ENCODE measurements around the gene RPAP3.

RPAP3 gene, protein sequence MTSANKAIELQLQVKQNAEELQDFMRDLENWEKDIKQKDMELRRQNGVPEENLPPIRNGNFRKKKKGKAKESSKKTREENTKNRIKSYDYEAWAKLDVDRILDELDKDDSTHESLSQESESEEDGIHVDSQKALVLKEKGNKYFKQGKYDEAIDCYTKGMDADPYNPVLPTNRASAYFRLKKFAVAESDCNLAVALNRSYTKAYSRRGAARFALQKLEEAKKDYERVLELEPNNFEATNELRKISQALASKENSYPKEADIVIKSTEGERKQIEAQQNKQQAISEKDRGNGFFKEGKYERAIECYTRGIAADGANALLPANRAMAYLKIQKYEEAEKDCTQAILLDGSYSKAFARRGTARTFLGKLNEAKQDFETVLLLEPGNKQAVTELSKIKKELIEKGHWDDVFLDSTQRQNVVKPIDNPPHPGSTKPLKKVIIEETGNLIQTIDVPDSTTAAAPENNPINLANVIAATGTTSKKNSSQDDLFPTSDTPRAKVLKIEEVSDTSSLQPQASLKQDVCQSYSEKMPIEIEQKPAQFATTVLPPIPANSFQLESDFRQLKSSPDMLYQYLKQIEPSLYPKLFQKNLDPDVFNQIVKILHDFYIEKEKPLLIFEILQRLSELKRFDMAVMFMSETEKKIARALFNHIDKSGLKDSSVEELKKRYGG

GRCh38 chr12:47705566-47706425 lies at the start of gene RPAP3:
Gene RPAP3, minus strand, starts transcription at chr12:47706030. Its CDS starts 3,190 bp downstream, at chr12:47702840.
- FAIRE-seq (peak; percentile 54), DNase-seq (ENCODE audit: low spot score) (peak; percentile 74)

GRCh38 chr12:47754881-47755280 lies 49.1 kb upstream of the RPAP3 start:
- FAIRE-seq, result no peak
- no peak for DNase-seq (ENCODE audit: low spot score)

GRCh38 chr12:47754126-47754525 lies 48.3 kb upstream of the RPAP3 start:
- FAIRE-seq, result no peak
- no peak for DNase-seq (ENCODE audit: low spot score)

- FAIRE-seq (no peak), DNase-seq (ENCODE audit: low spot score) (no peak)
Observed at GRCh38 chr12:47753021-47754001, 47.5 kb upstream of the RPAP3 start.

- no peak for FAIRE-seq
- DNase-seq (ENCODE audit: low spot score), result no peak
Observed at GRCh38 chr12:47752552-47752951, 46.7 kb upstream of the RPAP3 start.

DNA sequence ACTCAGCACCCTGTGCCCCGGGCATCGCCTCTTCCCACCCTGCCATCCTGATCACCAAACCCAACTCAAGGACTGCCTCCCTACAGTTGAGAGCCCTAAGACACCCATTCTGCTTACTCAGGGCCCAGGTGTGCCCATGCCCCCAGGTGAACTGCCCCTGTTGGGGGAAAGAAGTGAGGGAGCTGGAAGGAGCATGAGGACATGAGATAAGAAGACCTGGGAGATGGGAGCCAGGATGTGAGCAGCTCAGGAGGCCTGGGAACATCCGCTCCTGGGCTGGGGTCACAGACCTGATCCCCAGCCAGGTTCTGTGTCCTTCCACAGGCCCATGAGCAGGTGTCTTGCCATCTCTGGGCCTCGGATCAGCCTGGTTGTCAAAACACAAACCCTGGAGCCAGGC lies 46.3 kb upstream of the RPAP3 start:
- DNase-seq (ENCODE audit: low spot score) (no peak), FAIRE-seq (no peak)

DNA sequence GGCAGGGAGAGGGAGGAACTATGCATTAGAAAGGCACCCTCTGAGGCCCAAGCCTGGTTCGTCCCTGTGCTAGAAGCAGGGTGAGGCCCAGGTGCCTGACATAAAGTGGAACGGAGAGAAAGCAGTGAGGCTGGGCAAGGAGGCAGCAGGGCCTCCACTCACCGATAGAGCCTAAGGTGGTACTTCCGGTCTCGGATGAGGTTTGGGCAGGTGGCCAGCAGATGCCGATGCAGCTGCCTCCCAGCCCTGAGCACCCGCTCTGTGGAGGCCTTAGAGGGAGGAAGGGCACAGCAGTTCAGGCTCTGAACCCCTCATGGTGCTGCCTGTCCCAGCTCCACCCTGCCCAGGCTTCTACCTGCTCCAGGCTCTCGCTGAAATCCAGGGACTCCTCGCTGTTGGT lies 45.7 kb upstream of the RPAP3 start:
- FAIRE-seq, result no peak
- DNase-seq (ENCODE audit: low spot score), result no peak

GRCh38 chr12:47750916-47751470 lies 45.2 kb upstream of the RPAP3 start:
- FAIRE-seq (no peak), DNase-seq (ENCODE audit: low spot score) (no peak)

GRCh38 chr12:47750229-47750798 lies 44.5 kb upstream of the RPAP3 start:
- FAIRE-seq (no peak), DNase-seq (ENCODE audit: low spot score) (no peak)

- no peak for DNase-seq (ENCODE audit: low spot score)
Observed at GRCh38 chr12:47748899-47749298, 43.1 kb upstream of the RPAP3 start.

GRCh38 chr12:47748507-47748828 lies 42.6 kb upstream of the RPAP3 start:
- no peak for FAIRE-seq
- no peak for DNase-seq (ENCODE audit: low spot score)

More at GRCh38 chr12:47748899-47749298, 43.1 kb upstream of the RPAP3 start:
- FAIRE-seq, result no peak

DNA sequence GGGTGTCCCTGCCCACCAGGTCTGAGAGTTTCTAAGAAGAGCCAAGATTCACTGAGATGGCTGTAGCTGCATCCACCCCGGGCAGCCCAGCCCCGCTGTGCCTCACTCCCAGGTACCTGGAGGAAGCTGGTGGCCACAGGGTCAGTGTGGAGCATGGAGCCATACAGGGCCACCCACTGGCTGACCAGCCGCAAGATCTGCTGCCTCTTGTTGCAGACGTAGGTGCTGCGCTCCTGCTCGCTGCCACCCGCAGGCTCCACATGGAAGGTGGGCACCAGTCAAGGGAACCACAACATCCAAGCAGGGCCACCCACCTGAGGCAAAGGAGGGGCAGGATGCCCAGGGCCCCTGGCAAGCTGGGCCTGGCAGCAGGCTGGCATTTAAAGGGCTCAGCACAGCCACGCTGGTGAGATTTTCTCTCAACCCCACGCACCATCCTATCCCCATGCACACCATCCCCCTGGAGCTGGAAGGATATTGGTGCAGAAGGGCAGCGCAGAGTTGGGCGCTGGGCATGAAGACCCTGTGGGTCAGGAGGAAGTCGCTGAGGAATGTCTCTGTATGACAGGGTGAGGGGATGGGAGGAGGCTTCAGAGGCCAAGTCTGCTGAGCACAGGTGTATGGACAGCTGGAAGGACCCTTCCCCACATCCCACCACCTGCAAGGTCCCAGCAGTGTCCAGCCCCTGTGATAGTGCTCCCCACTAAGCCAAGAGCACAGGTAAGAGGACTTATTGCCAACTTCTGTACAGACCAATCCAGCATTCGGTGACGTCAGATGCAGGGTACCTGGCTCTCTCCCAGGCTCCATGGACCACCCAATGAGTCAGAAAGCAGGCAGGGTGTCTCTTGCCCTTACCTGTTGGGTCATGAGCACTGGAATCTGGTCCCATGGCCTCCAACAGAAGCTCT lies 42.0 kb upstream of the RPAP3 start:
- no peak for FAIRE-seq

GRCh38 chr12:47747126-47747525 lies 41.3 kb upstream of the RPAP3 start:
- FAIRE-seq, result no peak

More for the DNA sequence above, 42.0 kb upstream of the RPAP3 start:
- no peak for DNase-seq (ENCODE audit: low spot score)

DNA sequence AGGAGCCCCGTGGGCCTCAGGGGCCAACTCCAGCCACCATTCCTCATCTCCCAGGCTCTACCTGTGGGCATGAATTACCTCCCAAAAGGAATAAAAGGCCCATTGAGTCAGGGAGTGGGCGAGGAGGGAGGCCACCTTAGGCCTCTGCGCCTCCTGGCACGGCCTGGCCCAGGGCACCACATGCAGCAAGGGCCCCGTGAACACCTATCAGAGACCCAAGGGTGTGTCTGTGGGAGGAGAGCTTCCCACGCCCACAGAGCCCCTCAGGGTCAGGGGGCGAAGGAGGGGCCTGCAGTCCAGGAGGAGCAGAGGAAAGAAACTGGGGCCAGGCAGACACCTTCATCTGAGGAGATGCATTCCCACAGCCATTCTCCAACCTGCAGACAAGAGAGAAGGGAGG lies 40.7 kb upstream of the RPAP3 start:
- DNase-seq (ENCODE audit: low spot score) (no peak), FAIRE-seq (no peak)

More at GRCh38 chr12:47747126-47747525, 41.3 kb upstream of the RPAP3 start:
- no peak for DNase-seq (ENCODE audit: low spot score)

DNA sequence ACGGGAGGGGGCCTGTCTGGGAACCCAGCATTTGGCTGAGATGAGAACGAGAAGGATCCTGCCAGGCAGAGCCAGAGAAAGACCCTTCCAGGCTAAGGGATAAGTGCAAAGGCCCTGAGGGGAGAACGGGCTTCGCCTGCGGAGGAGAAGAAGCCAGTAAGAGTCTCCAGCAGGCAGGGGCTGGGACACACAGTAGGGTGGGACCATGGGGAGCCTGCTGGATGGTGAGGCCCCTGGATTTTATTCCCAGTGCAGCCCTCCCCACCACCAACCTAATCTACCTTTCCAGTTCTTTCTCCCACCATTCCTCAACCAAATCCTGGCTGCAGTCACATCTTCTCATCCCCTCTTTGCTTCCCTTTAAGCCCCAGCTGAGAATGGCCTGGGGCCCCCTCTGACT lies 40.2 kb upstream of the RPAP3 start:
- FAIRE-seq, result no peak

GRCh38 chr12:47745485-47746041 lies 39.7 kb upstream of the RPAP3 start:
- DNase-seq (ENCODE audit: low spot score) (no peak), FAIRE-seq (no peak)

More for the DNA sequence above, 40.2 kb upstream of the RPAP3 start:
- DNase-seq (ENCODE audit: low spot score), result no peak

DNA sequence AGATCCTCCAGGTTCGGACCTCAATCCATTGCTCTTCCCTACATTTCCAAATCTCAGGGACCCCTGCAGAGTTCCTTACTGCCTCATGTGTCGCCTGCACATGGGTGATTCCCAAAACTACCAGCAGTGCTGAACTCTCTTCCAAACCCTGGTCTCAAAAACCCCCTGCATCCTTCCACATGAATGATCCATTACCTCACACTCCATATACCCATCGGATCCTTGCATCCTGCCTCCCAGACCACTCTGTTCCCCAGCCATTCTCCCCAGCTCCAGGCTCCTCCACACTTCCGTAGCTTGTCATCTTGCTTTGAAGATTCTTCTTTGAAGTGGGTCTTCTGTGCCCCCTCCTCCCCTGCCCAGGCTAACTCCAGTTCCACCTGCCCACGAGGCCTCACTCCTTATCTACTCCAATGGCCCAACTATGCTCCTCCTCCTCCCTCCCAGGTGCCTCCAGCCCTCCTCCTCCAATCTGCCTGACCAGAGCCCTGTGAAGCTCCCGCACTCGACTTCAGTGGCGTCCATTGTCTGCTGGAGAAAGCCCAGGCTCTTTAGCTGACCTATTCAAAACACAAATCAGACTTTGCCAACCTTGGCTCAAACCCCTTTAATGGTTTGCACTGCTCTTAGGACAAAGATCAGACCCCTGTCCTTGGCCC lies 39.1 kb upstream of the RPAP3 start:
- DNase-seq (ENCODE audit: low spot score) (no peak), FAIRE-seq (no peak)

DNA sequence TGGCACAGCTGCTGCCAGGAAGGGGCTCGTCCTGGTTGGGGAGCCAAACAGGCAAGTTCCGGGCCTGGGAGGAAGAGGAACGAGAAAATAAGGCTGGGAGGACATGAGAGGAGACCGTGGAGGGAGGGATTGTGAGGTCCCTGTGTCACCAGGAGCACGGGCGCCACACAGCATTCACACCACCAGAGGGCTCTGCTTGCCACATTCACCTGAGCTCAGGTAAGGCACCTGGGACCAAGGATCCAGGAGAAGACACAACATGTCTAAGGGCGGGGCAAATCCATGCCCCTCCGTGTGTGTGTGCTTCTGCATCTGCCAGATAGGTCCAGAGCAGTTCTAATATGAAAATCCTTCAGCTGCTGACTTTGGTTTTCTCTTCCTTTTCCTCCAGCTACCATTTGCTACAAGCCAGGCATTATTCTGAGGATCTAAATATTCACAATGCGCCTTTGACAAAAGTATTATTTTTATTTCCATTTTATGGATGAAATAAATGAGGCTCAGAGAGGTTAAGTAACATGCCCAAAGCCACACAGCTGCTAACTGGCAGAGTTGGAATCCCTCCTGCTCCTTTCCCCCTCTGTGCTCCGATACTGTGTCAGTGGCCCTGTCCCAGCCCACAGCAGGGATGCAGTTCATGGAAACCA lies 38.3 kb upstream of the RPAP3 start:
- FAIRE-seq, result no peak

More for the DNA sequence above, 38.3 kb upstream of the RPAP3 start:
- DNase-seq (ENCODE audit: low spot score), result peak; percentile 20

Data from RCC 7860 (cell line).